HG02678 (cell line): ENCODE results near the gene MXRA8.
A peak's percentile ranks its signal among the peaks of the same experiment; 100 is the strongest.

Experiments
- ATAC-seq: cut with Tn5 transposase; IDR thresholded peaks from one replicate; pipeline ENCODE4 v1.9.1; 2021; ENCODE audit warnings: mild to moderate bottlenecking, moderate library complexity; ENCODE audit not compliant: unreplicated experiment

Gene MXRA8

DNA sequence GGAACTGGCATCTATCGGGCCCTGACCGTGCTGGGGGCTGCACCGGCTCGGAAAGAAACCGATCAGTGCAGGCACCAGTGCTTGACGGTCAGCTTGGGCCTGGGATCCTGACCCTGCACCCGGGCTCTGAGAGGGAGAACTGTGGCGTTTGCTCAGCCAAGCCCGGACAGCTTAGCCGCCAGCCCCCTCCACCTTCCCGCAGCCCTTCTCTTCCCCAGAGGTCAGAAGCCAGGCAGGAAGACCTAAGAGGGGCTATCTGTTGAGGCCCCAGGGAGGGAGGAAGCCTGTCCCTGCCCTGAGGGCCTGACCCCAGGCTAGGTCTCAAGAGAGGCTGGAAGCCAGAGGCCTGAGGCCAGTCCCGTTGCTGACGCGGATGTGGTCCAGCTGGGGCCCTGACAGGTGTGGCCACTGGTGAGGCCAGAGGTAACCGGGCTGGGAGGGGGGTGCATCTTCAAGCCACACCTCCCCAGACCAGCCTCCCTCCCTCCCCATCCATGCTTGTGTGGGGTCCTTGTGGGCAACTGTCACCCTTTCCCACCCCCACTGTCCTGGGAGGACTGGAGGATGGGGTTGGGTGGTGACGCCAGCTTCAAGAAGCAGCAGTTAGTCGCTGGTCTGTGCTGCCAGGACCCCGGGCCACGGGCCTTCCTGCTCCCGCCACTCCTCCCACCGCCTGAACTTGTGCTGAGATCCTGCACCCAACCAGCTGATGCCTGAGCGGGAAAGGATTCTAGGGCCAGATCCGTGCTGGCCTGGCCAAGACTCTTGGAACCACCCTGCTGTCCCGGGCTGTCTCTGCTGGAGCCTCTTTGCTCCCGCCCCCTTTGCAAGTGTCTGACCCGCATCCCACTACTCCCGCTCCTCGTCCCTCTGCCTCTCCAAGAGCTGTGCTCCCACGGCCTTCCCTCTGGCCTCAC lies 6.6 kb downstream of the MXRA8 start:
- no peak for ATAC-seq

DNA sequence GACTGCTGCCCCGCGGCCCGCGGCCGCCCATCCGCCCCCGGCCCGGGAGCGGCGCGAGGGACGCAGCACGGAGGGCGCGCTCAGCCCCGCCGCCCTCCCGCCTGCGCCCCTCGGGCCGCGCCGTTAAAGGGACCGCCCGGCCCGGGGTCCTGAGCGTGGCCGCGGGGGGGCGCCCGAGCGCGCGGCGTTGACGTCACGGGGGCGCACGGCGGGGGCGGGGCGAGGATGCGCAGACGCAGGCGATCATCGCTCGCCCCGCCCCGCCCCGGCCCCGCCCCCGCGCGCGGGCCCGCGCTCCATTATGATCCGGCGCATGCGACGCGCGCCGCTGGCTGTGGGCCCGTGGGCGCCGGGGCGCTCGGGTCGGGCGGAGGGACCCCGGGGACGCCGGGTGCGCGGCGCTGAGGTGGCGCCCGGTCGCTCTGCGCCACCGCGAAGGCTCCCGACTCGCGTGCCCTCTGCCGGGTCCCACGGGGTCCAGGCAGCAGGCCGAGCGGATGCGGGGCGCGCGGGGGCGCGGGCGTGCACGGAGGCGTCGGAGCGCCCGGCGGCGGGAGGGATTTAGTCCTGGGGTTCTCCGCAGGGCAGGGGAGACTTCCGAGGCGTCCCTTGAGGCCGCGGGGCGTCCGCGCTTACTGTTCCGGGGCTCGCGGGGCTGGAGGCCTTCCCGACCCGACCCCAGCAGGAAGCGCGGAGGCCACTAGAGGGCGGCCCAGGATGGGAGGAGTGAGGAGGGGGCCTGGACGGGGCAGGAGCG lies 8.9 kb downstream of the MXRA8 start, which contains the start of gene DVL1:
Gene DVL1, minus strand, starts transcription at position 163 of the 757 bp plus-strand sequence. CDS start 353 bp downstream, outside the sequence.
- peak; percentile 70 for ATAC-seq

DNA sequence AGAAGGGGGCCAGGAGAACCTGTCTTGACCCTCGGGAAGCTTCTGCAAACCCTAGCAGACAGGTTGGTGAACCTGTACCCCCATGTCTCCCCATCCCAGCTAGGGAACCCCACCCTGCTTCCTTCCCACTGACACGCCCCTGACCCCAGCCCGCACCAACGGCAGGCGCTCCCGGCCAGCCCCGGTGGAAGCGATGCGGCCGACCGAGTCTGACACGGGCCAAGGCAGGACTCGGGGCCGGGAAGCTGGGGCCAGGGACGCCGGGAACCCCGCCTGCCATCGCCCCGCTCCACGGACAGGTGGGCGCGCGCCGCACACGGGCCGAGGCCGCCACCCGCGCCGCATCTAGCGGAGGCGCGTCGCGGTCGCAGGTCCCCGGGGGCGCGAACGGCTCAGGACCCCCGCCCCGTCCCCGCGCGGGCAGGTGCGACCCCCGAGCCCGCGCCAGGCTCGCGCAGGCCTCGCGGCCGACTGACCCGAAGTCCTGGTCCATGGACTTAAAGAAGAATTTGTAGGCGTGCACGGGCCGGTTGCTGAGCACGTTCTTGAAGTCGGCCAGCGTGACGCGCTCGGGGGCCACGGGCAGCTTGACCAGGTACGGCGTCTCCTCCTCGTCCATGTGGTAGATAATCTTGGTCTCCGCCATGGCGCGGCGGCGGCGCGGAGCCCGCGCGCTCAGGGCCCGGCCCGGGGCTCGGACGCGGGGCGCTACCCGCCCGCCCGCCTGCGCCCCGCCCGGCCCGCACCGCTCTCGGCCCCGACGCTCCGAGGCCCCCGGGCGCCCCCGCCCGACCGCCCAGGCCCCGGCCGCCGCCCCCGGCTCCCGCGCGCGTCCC lies 9.7 kb downstream of the MXRA8 start:
- ATAC-seq: peak; percentile 5

DNA sequence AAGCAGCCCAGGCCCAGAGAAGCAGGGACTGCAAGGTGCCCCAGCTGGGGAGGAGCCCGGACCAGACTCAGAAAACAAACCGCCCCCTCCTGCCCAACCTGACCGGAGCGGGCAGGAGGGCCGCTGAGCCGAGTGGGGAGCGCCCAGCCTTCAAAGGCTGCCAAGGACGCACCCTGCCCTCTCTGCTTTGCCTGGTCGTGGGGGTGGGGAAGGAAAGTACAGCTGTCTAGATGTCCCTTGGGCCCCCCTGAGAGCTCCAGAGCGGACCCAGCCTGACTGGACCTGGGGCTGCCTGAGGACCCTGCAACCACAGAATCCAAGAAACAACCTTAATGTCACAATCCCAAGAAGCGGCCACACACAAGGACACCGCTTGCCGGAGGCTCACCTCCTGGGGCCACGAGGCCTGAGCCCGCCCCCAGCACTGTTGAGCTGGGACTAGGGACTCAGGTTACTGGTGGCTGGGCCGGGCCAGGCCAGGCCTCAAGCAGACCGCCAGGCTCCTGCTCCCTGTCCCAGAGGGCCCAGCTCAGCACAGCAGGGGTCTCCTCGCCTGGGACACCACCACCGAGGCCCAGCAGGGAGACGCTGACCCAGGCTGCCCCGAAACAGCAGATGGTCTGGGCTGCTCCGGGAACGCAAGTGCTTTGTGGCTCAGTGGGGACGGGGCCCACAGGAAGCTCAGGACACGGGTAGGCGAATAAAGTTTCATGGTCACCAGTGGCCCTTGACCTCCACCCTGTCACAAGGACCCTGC lies 10.5 kb downstream of the MXRA8 start:
- ATAC-seq: no peak

DNA sequence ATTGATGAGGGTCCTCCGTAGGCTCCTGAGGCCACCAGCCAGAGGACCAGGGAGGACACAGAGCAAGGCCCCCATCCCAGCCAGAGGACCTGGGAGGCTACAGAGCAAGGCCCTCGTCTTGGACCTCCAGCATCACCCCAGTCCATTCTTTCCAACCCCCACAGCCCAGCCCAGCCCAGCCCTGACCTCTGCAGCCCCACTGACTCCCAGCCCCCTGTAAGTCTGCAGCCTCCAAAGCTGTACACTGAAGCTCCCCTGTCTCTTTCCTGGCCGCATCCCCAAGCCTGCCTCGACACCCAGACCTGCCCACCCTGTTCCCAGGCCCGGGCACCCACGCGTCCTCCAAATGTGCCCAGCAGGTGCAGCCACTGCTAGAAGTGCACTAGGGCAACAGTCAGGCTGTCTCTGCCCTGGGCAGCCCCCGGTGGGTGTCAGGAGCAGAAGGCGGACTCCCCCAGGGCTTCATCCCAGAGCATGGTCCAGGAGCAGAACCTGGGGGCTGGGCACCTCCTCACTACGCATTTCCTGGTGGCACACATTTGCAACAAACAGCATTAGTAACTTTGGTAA lies 11.2 kb downstream of the MXRA8 start:
- no peak for ATAC-seq

DNA sequence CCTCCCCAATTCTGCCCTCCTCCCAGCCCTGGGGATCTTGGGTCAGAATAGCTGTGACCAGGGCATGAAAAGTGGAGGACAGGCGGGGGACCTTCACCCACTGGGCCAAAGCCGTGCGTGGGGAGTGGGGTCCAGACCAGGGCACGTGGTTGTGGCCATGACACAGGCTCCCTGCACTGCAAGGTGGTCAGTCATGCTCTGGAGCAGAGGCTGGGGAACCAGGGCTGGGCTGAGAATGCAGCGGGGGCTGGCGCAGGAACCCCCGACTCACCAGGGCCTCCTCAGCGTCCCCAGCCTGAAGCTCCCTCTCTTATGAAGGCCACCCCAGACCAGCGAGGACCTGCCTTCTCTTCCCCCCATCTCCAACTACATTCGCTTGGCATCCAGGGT lies 11.9 kb downstream of the MXRA8 start:
- ATAC-seq: no peak

DNA sequence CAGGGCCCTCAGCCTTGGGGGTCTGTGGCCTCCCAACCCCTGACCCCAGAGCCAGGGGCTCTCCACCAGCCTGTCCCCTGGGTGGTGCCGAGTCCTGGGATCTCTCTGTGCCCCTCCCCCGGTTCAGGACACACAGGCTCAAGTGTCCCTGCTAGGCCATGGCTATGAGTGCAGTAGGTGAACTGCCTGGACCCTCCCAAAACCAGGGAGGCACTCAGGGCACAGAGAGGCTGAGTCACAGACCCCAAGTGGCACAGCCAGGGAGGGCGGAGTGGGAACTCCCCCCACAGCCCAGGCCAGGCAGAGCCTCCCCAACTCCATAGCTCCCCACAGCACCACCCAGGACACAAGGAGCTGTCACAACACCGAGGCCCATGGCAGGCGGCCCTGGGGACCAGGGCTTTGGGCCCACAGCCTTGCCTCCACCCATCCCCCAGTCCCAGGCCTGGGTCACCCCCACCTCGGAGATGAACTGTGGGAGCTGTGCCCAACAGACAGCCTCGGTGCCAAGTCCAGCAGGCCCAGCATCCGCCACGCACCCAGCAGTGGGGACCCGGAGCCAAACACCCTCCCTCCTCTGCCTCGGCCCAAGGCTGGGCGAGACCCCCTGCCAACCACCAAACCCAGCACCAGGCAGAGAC lies 12.4 kb downstream of the MXRA8 start:
- ATAC-seq: no peak

DNA sequence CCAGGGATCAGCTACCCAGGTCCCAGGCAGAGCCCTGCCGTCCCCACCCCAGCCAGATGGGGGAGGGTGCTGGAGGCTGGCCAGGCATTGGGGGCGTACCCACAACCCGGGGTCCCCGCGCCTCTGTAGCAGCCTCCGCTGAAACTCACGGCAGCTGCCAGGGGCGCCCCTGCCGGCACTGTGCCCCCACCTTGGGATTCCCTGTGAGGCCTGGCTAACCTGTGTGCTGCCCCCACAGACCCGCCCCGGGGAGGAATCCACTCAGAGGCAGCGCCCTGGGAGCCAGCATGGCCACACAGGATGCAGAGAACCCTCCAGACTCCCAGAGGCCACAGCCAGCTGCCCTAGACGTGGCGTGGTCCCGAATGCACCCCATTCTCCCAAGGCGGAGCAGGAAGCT lies 13.0 kb downstream of the MXRA8 start:
- no peak for ATAC-seq

DNA sequence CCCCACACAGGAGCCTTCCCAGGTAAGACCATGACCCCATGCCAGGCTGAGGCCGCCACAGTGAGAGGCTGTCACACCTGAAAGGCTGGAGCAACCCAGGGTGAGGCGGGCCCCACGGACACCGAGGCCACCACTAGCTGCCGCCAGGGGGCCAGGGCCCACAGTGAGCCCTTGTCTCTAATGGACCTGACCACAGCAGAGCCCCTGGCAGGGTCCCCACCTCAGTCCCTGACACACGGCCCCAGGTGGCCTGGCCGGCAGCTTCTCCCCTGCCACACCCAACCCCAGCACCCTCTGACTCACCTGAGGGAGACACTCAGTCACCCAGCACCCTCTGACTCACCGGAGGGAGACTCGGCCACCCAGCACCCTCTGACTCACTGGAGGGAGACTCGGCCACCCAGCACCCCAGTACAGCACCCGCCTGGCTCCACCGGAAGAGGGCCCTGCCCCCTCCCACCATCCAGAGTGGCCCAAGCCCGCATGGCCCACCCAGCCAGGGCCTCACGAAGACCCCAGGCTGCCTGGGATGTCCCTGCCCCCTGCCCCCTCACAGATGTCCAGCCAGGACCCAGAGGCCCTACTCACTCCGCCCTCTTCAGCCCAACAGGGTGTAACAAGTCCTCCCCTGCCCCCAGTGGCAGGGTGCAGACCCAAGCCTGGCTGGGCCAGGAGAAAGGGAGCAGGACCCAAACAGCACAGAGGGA lies 13.5 kb downstream of the MXRA8 start:
- ATAC-seq: no peak

DNA sequence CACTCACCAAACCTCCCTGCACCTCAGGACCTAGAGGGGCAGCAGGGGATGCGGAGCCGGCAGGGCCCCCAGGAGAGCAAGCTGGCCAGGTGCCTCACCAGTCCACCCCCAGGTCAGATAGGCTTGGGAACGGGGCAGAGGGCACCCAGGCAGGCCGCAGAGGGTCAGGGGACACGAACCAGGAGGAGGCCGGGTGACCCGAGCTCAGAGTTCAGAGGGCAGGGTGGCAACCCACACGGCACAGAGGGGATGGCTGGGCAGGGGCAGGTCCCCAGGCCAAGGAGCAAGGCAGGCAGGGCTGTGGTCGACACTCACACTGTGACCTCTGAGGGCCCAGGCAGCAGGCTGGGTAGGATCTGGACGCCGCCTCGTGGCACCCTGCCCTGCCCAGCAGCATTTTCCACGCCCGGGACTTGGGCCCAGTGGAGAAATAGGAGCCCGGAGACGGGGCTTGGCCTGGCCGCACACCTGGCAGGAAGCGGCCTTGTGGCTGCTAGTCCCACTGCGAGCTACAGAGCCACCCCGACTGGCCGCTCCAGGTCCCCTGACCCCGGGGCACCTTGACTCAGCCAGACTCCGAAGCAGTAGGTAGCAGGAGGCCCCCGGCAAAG lies 14.4 kb downstream of the MXRA8 start:
- ATAC-seq: no peak

DNA sequence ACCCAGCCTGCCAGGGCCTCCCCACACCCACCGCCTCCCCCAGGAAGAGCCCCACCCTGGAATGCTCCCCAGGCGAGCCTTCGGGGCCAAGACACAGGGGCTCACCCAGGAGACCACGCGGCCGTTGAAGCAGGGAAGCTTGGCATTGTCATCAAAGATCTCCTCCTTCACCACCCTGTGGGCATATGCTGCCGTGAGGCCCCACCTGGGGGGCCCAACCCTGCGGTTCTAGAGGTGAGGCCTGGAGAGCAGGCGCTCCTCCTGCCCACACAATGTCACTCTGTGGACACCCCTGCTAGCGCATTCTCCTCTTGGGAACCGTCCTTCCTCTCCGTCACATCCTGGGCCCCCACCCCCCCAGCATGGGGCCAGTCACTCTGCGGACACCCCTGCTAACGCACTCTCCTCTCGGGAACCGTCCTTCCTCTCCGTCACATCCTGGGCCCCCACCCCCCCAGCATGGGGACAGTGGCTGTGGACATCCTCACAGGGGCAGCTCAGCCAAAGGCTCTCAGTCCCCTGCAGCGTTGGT lies 15.7 kb downstream of the MXRA8 start:
- no peak for ATAC-seq

DNA sequence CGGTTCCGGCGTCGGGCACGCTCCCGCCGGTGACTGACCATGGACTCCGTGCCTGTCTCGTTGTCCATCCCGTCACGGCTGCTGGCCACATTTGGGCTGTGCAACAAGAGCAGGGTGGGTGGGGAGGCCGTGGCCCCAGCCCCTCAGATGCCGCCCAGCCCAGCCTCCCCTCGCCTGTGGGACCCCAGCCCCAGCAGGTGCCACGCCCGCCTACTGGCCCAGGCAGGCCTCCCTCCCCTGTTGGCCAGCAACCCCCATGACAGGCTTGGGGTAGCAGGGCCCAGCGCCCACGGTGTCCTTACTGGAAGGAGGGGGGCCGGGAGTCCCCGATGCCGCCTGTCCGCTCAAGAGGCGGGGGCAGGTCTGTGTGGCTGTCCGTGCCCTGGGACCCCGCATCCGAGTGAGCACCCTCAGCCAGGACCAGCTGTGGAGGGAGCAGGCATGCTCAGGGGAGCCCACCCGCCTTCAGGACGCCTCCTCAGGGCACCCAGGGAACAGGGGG lies 16.2 kb downstream of the MXRA8 start:
- ATAC-seq: no peak

DNA sequence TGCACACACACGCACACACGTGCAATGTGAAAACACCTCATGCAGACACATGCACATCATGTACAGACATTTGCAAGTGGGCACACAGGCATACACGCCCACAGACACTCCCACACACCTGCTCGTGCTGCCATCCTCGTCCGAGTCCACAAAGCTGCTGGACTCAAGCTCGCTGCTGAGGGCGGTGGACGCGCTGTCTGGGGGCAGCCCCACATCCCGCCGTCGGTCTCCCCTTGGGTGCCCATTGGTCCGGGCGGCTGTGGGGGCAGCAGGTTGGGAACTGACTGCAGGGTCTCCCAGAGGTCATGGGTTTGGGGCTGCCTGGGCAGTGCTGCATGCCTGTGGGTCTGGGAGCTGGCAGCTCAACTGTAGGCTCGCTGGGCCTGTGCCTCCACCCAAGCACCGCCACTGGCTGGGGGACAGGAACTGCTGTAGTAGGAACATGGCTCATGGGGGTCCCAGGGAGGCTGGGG lies 16.8 kb downstream of the MXRA8 start:
- no peak for ATAC-seq

DNA sequence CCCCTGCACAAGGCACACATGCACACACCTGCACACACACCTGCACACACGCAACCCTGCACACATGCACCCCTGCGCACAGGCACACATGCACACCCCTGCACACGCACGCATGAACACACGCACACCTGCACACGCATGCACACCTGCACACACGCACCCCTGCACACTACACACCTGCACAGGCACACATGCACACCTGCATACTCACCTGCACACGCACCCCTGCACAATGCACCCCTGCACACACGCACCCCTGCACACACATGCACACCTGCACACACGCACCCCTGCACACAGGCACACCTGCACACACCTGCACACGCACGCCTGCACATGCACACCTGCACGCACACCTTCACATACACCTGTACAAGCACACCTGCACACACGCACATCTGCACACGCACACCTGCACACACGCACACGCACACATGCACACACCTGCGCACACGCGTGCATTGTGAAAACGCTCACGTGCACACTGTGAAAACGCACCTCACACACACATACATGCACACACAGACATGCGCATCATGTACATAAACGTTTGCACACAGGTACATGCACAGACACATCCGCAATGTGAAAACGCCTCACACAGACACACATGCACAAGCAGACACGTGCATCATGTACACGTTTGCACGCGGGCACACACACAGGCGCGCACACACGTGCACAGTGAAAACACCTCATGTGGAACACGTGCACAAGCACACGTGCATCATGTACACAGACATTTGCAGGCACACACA lies 17.4 kb downstream of the MXRA8 start:
- ATAC-seq: no peak

DNA sequence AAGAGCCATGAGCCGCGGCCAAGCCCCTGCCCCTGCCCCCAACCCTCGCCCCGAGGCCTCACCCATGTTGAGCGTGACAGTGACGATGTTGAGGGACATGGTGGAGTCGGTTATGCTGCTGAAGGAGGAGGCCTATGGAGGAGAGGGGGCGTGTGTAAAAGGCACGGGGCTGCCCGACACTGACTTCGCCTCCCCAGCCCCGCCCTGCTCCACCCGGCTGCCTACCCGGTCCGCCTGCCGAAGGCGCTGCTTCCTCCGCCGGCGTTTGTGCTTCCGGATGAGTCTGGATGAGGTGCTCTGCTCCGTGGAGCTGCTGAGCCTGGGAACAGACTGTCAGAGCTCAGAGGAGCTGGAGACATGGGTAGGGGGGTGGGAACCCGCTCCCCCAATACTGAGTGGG lies 18.2 kb downstream of the MXRA8 start:
- no peak for ATAC-seq

DNA sequence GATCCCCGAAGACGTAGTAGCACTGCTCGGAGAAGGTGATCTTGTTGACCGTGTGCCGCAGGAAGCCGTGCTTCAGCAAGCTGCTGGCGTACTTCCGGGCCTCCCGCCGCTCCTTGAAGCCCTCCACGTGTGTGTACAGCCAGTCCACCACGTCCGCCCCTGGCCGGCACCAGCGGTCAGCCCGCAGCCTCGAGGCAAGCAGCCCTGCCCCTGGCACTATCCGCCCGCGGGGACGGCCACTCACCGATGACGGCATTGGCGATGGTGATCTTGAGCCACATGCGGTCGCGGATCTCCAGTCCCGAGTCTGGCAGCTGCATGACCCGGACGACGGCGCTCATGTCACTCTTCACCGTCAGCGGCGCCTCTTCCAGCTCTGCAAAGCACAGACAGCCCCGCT lies 20.1 kb downstream of the MXRA8 start:
- ATAC-seq: no peak

DNA sequence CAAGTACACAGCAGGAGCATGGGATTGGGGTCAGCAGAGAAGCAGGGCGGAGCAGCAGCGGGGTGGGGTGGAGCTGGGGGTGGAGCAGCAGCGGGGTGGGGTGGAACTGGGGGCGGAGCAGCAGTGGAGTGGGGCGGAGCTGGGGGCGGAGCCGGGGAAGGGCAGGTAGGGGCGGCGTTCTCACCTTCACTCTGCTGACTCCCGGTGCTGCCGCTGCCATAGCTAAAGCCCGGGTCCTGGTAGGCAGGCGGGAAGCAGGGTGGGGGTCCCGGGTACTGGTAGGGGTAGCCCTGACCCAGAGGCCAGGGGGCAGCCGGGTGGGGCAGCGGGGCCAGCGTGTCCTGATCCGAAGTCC lies 20.6 kb downstream of the MXRA8 start:
- ATAC-seq: no peak
